ENCODE results near the gene ATXN7L2.

The ATXN7L2 gene

DNA sequence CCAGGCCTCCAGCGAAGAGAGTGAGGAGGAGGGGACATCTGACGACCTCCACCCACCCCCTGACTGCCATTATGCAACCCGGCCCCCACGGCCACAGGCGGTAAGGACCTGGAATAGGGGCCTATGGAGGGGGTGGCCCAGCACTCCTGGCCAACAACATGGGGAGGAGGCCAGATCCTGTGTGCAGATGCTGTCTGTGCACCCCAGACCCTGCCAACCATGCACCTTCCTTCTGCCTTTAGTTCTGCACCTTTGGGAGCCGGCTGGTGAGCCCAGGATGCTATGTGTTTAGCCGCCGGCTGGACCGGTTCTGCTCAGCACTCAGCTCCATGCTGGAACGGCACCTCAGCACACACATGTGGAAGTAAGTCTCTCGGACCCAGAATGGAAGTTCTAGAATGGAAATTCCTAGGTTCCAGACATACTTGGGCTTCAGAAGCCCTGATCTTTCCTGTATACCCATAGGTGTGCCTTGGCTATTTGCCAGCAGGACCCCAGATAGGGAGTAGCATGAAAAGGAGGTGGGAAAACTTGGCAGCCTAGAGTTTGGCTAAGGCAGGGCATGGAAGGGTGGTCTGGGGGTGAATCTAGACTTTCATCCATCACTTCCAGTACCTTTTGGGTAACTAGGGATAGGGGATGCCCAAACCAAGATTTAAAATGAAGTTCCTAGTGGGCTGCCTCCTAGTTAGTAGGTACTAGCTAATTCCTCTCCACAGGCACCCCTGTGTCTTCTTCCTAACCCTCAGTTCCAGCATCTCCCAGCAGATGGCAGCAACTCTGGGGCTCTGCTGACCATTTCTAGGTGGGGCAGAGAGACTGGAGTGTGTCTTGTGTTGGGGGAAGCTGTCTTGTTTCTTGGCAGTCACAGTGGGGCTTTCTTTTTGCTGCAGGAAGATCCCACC is 6.6 kb downstream of the ATXN7L2 start:
- in situ Hi-C loops (cut with HindIII; ENCODE audit: low sequenced_read_pairs), result no loop called here
- DNase-seq (ENCODE audit: low read depth, low spot score), result peak; percentile 58
- no peak overlapping the region for H3K4me3 ChIP-seq (ENCODE audit: low read depth, low read length)
- TF ChIP-seq, protein P1, sequence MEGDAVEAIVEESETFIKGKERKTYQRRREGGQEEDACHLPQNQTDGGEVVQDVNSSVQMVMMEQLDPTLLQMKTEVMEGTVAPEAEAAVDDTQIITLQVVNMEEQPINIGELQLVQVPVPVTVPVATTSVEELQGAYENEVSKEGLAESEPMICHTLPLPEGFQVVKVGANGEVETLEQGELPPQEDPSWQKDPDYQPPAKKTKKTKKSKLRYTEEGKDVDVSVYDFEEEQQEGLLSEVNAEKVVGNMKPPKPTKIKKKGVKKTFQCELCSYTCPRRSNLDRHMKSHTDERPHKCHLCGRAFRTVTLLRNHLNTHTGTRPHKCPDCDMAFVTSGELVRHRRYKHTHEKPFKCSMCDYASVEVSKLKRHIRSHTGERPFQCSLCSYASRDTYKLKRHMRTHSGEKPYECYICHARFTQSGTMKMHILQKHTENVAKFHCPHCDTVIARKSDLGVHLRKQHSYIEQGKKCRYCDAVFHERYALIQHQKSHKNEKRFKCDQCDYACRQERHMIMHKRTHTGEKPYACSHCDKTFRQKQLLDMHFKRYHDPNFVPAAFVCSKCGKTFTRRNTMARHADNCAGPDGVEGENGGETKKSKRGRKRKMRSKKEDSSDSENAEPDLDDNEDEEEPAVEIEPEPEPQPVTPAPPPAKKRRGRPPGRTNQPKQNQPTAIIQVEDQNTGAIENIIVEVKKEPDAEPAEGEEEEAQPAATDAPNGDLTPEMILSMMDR (IDR thresholded peaks at IDR 0.05; ENCODE audit: low read depth, low read length), result peak; percentile 96

DNA sequence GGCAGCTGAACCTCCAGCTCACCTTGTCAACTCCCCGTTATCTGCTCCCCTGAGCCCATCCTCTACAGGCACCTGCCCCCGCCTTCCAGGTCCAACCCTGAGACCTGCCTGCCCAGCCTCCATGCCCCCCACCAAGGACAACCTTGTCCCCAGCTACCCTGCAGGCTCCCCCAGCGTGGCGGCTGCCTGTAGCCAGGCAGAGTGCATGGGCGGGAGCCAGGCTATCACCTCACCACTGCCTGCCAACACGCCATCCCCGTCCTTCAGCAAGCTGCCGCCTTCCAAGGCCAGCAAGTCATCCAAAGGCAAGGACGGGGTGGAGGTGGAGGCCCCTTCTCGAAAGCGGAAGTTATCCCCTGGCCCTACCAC is 7.2 kb downstream of the ATXN7L2 start:
- in situ Hi-C loops (cut with HindIII; ENCODE audit: low sequenced_read_pairs), result no loop called here
- no peak for DNase-seq (ENCODE audit: low read depth, low spot score)
- no peak overlapping the region for H3K4me3 ChIP-seq (ENCODE audit: low read depth, low read length)
- TF ChIP-seq, protein P1 (IDR thresholded peaks at IDR 0.05; ENCODE audit: low read depth, low read length), result no peak

DNA sequence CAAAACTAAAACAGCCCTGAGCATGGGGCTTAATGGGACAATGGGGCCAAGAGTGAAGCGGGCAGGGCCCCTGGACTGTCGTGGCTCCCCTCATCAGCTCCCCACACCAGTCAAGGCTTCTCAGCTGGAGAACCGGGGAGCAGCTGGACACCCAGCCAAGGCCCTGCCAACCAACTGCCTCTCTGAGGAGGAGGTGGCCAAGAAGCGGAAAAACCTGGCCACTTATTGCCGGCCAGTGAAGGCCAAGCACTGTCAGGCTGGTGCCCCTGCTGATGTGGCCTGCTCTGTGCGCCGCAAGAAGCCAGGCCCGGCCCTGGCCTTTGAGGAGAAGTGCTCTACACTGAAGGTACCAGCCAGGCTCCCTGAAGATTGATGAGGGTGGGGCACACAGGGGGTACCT is 7.7 kb downstream of the ATXN7L2 start:
- DNase-seq (ENCODE audit: low read depth, low spot score), result no peak
- TF ChIP-seq, protein P1 (IDR thresholded peaks at IDR 0.05; ENCODE audit: low read depth, low read length), result no peak
- in situ Hi-C loops (cut with HindIII; ENCODE audit: low sequenced_read_pairs), result no loop called here
- H3K4me3 ChIP-seq (ENCODE audit: low read depth, low read length), result no peak overlapping the region

DNA sequence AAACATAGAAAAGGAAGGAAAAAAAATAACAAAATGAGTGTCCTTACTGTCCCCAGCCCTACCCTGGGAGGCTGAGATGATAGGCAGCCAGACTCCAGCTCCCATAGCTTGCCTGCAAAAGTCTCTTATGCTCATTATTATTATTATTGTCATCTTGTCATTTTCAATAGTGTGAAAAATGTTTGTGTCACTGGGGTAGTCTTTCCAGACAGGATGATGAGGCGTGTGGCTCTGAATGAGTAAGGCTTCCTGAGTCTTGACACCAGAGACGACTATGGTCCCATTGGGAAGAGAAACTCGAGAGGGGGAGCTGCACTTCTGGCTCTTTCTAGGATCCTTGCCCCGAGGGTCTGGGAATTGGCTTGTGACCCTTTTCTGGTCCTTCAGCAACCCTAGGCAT is 9.1 kb downstream of the ATXN7L2 start:
- H3K4me3 ChIP-seq (ENCODE audit: low read depth, low read length), result no peak overlapping the region
- DNase-seq (ENCODE audit: low read depth, low spot score), result no peak
- TF ChIP-seq, protein P1 (IDR thresholded peaks at IDR 0.05; ENCODE audit: low read depth, low read length), result no peak
- in situ Hi-C loops (cut with HindIII; ENCODE audit: low sequenced_read_pairs), result no loop called here

DNA sequence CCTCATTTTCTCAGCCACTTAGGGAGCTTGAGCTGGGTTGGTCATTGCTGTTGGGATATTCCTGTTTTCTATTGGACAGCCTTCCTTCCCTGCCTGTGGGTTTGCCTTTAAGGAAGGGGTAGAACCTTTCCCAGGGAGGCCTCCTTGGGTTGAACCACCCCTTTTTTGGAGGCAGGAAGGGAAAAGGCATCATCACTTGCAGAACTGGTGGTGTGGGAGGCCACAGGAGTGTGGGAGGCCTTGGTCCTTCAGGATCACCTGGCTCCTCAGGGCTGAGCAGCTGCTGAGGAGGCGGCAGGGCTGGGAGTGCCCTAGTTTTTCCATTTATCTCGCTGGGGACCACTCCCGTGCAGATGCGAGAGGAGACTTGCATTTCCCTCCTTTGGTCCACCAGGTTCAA is 9.5 kb downstream of the ATXN7L2 start:
- H3K4me3 ChIP-seq (ENCODE audit: low read depth, low read length), result no peak overlapping the region
- no peak for DNase-seq (ENCODE audit: low read depth, low spot score)
- TF ChIP-seq, protein P1 (IDR thresholded peaks at IDR 0.05; ENCODE audit: low read depth, low read length), result no peak
- in situ Hi-C loops (cut with HindIII; ENCODE audit: low sequenced_read_pairs), result no loop called here

DNA sequence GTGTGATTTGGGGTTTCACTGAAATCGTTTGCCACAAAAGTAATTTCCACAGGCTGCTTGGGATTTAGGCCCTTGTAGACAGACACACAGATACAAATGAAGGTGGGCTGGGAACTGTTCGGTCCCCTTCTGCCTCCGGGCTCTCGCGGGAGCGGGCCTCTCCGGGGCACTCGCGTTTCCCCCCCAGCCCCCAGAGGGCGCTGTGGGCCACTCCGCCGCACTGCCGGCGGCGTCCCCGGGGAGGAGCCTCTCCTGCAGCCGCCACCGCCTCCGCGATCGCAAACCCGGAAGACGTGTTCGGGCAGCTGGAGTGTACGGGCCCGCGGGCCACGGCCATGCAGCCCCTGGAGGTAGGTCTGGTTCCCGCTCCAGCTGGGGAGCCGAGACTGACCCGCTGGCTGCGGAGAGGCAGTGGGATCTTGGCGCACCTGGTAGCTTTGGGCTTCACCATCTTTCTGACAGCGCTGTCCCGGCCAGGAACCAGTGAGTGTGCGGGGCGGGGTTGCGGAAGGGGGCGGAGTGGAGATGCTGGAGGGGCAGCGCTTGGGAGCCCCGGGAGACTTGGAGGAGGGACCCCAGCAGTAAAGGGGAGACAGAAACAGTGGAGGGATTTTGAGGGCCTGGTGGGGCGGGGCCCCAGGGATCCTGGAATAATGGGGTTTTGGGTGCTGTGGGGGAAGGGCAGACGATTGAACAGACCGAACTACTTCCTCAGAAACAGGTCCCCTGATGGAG is 10.3 kb downstream of the ATXN7L2 start, which contains the start of gene CYB561D1:
TSS of gene CYB561D1 (plus strand) at position 290 of the 735 bp plus-strand sequence. CDS start at position 336, 46 bp downstream.
- TF ChIP-seq, protein P1 (IDR thresholded peaks at IDR 0.05; ENCODE audit: low read depth, low read length), result peak; percentile 88
- peak; percentile 84 for DNase-seq (ENCODE audit: low read depth, low spot score)
- in situ Hi-C loops (cut with HindIII; ENCODE audit: low sequenced_read_pairs), result no loop called here
- H3K4me3 ChIP-seq (ENCODE audit: low read depth, low read length), result peak within 1 kb of the TSS; percentile 83
